HepG2 (cell line): ENCODE results near the gene RHBDL1. TPM values are rescaled to one million over a fixed set of nuclear protein-coding genes. Genes with fewer than 3 reads are reported as not detected.

Source experiments
- AFF4 ChIP-seq: sonication (generic); formaldehyde crosslinking; IDR thresholded peaks from 2 replicates; pipeline ENCODE4 v1.4.0; 2020; ENCODE audit warnings: missing genetic modification reagents
- CEBPB ChIP-seq: IDR thresholded peaks from 2 replicates; pipeline ENCODE4 v1.6.1; 2011; ENCODE audit warnings: low read depth, low read length, improper control_type of control experiment, borderline replicate concordance
- GLMP ChIP-seq: sonication (generic); formaldehyde crosslinking; IDR thresholded peaks from 2 replicates; pipeline ENCODE4 v1.9.0; 2021; ENCODE audit warnings: missing genetic modification reagents, mild to moderate bottlenecking, borderline replicate concordance
- IRF2 ChIP-seq: IDR thresholded peaks from 2 replicates; pipeline ENCODE4 v1.6.1; 2018; ENCODE audit warnings: missing genetic modification reagents, missing compliant biosample characterization
- KAT8 ChIP-seq: IDR thresholded peaks from 2 replicates; pipeline ENCODE4 v1.6.1; 2016; ENCODE audit warnings: missing genetic modification reagents, missing compliant biosample characterization
- RAD51 ChIP-seq: fragments of 450-650 bp; IDR thresholded peaks from 2 replicates; pipeline ENCODE4 v1.6.1; 2016; ENCODE audit warnings: borderline replicate concordance
- SMYD3 ChIP-seq: sonication (generic); formaldehyde crosslinking; IDR thresholded peaks from 2 replicates; pipeline ENCODE4 v1.8.1; 2023; ENCODE audit warnings: mild to moderate bottlenecking, missing genetic modification reagents
- YEATS2 ChIP-seq: sonication (generic); formaldehyde crosslinking; IDR thresholded peaks from 2 replicates; pipeline ENCODE4 v1.4.0; 2020; ENCODE audit warnings: missing genetic modification reagents, borderline replicate concordance
- ZBTB20 ChIP-seq: sonication (generic); formaldehyde crosslinking; IDR thresholded peaks from 2 replicates; pipeline ENCODE4 v1.8.1; 2023; ENCODE audit warnings: missing genetic modification reagents, low read depth, mild to moderate bottlenecking, borderline replicate concordance
- ZFAT ChIP-seq: sonication (generic); formaldehyde crosslinking; conservative IDR thresholded peaks from 2 replicates; pipeline ENCODE4 v1.8.1; 2023; ENCODE audit warnings: missing genetic modification reagents, inconsistent platforms
- ZFP62 ChIP-seq: sonication (generic); formaldehyde crosslinking; IDR thresholded peaks from 2 replicates; pipeline ENCODE4 v1.4.0; 2020; ENCODE audit warnings: missing genetic modification reagents
- ZNF205 ChIP-seq: IDR thresholded peaks from 2 replicates; pipeline ENCODE4 v1.6.1; 2018; ENCODE audit warnings: missing biosample characterization, missing genetic modification reagents
- ZNF274 ChIP-seq: sonication (generic); formaldehyde crosslinking; IDR thresholded peaks from 2 replicates; pipeline ENCODE4 v1.5.1; 2020; ENCODE audit warnings: mild to moderate bottlenecking, missing genetic modification reagents
- ZNF614 ChIP-seq: IDR thresholded peaks from 2 replicates; pipeline ENCODE4 v1.6.1; 2018; ENCODE audit warnings: missing biosample characterization, missing genetic modification reagents, inconsistent platforms, borderline replicate concordance
- ZNF83 ChIP-seq: sonication (generic); formaldehyde crosslinking; IDR thresholded peaks from 2 replicates; pipeline ENCODE4 v1.4.0; 2020; ENCODE audit warnings: missing genetic modification reagents, mild to moderate bottlenecking, borderline replicate concordance
- ZNF850 ChIP-seq: sonication (generic); formaldehyde crosslinking; conservative IDR thresholded peaks from 2 replicates; pipeline ENCODE4 v1.9.0; 2021; ENCODE audit warnings: mild to moderate bottlenecking, missing genetic modification reagents
- polyA plus RNA-seq, 8 experiments: library from polyadenylated mRNA; depleted of rRNA in 3 of 8; stranded (reverse) in 7 of 8; unstranded in 1 of 8; fragments of >200 nt; fragmentation: Illumina TruSeq in 4 of 8; extraction: Trizol in 4 of 8; gene quantifications; 2 replicates each; pipeline versions ENCODE4 v1.2.1 to v1.2.3, GENCODE V29; 2011 to 2016; ENCODE audit warnings: low read depth in 4 of 8, missing spikeins in 1 of 8, mixed read lengths in 1 of 8; ENCODE audit not compliant: insufficient read depth in 1 of 8
- total RNA-seq, 5 experiments: library from RNA; depleted of rRNA; stranded (reverse); fragments of >200 nt; fragmentation: Illumina TruSeq; extraction: Trizol; gene quantifications; 2 replicates each; pipeline ENCODE4 v1.2.3, GENCODE V29; 2016; ENCODE audit warnings: low read depth in 1 of 5
- TF ChIP-seq, protein P1 (sequence below): sonication (generic); formaldehyde crosslinking; IDR thresholded peaks from 2 replicates; pipeline ENCODE4 v1.5.1; 2020; ENCODE audit warnings: missing genetic modification reagents, mild to moderate bottlenecking, borderline replicate concordance
- TF ChIP-seq, protein P2 (sequence below): sonication (generic); formaldehyde crosslinking; IDR thresholded peaks from 2 replicates; pipeline ENCODE4 v1.4.0; 2020; ENCODE audit warnings: mild to moderate bottlenecking, missing genetic modification reagents
- TF ChIP-seq, protein P3 (sequence below): sonication (generic); formaldehyde crosslinking; IDR thresholded peaks from 2 replicates; pipeline ENCODE4 v1.4.0; 2020; ENCODE audit warnings: missing genetic modification reagents

Gene RHBDL1
- total and polyA plus RNA-seq, 2 of the 13 experiments (the other 11 are each of a cell fraction or from before 2014, with no cell fraction given) = 1.8 to 3.8 TPM

DNA sequence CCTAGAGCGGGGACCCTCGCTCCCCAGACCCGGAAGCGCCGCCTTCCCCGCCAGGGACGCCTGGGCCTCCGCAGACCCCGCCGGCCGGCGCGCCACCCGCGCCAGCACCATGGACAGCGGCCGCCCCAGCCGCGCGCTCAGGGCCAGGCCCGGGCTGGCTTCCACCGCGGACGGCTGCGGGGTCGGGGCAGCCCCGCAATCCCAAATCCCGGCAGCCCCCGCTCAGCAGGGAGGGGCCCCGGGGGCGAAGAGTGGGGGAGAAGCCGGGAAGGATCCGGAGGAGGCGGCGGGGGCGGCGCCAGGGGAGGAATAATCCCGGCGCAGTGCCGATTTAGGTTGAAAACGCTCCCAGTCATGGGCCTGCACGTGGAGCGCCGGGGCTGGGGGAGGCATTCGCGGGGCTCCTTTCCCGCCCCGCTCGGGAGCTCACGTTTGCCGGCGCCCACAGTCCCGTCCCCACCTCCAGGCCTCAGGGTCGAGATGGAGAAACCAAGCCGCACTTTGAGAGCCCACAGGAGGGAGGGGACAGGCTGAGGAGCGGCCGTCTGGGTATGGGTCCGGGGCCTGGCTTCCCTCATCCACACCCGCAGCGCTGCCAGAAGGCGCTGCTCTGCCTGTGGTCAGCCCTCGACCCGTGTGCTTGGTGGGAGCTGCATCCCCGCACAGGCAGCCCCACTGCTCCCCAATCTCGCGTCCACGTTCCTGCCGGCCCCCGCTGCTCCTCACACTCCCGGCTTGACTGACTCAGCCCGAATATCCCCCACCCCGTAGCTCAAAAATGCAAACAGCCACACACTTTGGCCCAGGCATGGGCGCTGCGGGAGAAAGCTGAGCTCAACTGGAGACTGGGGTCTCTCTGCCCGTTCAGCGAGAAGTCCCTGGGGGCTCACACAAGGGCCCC lies 25.5 kb downstream of the RHBDL1 start (continued):
- TF ChIP-seq AFF4 (no peak), ZFAT (CRISPR knock-in tag) (no peak), RAD51 (no peak), GLMP (no peak), ZNF850 (CRISPR knock-in tag) (no peak), ZNF274 (CRISPR knock-in tag) (0 out of 2 replicates have a peak, but pooled peaks have one; percentile 62), CEBPB (no peak), IRF2 (no peak; the same call in 1 of the 2 replicates), KAT8 (CRISPR knock-in tag) (no peak), ZFP62 (CRISPR knock-in tag) (no peak), ZNF205 (CRISPR knock-in tag) (no peak), SMYD3 (CRISPR knock-in tag) (no peak), YEATS2 (no peak), ZNF614 (no peak), ZNF83 (no peak), ZBTB20 (CRISPR knock-in tag) (no peak)
- TF ChIP-seq, protein P1, sequence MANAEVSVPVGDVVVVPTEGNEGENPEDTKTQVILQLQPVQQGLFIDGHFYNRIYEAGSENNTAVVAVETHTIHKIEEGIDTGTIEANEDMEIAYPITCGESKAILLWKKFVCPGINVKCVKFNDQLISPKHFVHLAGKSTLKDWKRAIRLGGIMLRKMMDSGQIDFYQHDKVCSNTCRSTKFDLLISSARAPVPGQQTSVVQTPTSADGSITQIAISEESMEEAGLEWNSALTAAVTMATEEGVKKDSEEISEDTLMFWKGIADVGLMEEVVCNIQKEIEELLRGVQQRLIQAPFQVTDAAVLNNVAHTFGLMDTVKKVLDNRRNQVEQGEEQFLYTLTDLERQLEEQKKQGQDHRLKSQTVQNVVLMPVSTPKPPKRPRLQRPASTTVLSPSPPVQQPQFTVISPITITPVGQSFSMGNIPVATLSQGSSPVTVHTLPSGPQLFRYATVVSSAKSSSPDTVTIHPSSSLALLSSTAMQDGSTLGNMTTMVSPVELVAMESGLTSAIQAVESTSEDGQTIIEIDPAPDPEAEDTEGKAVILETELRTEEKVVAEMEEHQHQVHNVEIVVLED (CRISPR knock-in tag) = no peak
- TF ChIP-seq, protein P2, sequence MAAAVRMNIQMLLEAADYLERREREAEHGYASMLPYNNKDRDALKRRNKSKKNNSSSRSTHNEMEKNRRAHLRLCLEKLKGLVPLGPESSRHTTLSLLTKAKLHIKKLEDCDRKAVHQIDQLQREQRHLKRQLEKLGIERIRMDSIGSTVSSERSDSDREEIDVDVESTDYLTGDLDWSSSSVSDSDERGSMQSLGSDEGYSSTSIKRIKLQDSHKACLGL (CRISPR knock-in tag) = peak; percentile 65; the same call in 1 of the 2 replicates
- TF ChIP-seq, protein P3, sequence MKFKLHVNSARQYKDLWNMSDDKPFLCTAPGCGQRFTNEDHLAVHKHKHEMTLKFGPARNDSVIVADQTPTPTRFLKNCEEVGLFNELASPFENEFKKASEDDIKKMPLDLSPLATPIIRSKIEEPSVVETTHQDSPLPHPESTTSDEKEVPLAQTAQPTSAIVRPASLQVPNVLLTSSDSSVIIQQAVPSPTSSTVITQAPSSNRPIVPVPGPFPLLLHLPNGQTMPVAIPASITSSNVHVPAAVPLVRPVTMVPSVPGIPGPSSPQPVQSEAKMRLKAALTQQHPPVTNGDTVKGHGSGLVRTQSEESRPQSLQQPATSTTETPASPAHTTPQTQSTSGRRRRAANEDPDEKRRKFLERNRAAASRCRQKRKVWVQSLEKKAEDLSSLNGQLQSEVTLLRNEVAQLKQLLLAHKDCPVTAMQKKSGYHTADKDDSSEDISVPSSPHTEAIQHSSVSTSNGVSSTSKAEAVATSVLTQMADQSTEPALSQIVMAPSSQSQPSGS (CRISPR knock-in tag) = peak; percentile 42; the same call in 1 of the 2 replicates
